Measurements from ENCODE around the gene ANKRD30A.
"Not testable (repeated sequence)": the region's sequence is repeated elsewhere in the genome, so short reads cannot be mapped to it uniquely, and the experiment has no call there.

ANKRD30A gene

GRCh38 chr10:37255837-37256236 is 130.4 kb downstream of the ANKRD30A start:
- not testable (repeated sequence) for DNase-seq (ENCODE audit: low read depth in 2 of 2)

GRCh38 chr10:37263304-37263703 is 137.9 kb downstream of the ANKRD30A start:
- no peak for DNase-seq (ENCODE audit: low read depth in 2 of 2)

- DNase-seq (ENCODE audit: low read depth in 2 of 2), result no peak
These were observed 142.9 kb downstream of the ANKRD30A start for GRCh38 chr10:37268266-37268665.

GRCh38 chr10:37269554-37270256 is 144.3 kb downstream of the ANKRD30A start:
- DNase-seq (ENCODE audit: low read depth in 2 of 2), result no peak

GRCh38 chr10:37275216-37275777 is 149.9 kb downstream of the ANKRD30A start:
- no peak for DNase-seq (ENCODE audit: low read depth in 2 of 2)

- DNase-seq (ENCODE audit: low read depth in 2 of 2), result no peak
These were observed 159.7 kb downstream of the ANKRD30A start for GRCh38 chr10:37285063-37285462.

GRCh38 chr10:37289833-37290464 is 164.6 kb downstream of the ANKRD30A start:
- no peak for DNase-seq (ENCODE audit: low read depth in 2 of 2)

- no peak for DNase-seq (ENCODE audit: low read depth in 2 of 2)
These were observed 175.9 kb downstream of the ANKRD30A start for GRCh38 chr10:37301271-37301670.

- DNase-seq (ENCODE audit: low read depth in 2 of 2), result no peak
These were observed 178.6 kb downstream of the ANKRD30A start for GRCh38 chr10:37304036-37304435.

GRCh38 chr10:37314350-37314749 is 189.0 kb downstream of the ANKRD30A start:
- no peak for DNase-seq (ENCODE audit: low read depth in 2 of 2)

- no peak for DNase-seq (ENCODE audit: low read depth in 2 of 2)
These were observed 189.5 kb downstream of the ANKRD30A start for GRCh38 chr10:37314862-37315261.

GRCh38 chr10:37344413-37344812 is 219.0 kb downstream of the ANKRD30A start:
- DNase-seq (ENCODE audit: low read depth in 2 of 2), result no peak

- no peak for DNase-seq (ENCODE audit: low read depth in 2 of 2)
These were observed 254.6 kb downstream of the ANKRD30A start for GRCh38 chr10:37379991-37380390.

- no peak for DNase-seq (ENCODE audit: low read depth in 2 of 2)
These were observed 255.9 kb downstream of the ANKRD30A start for GRCh38 chr10:37381271-37381670.

- no peak for DNase-seq (ENCODE audit: low read depth in 2 of 2)
These were observed 259.5 kb downstream of the ANKRD30A start for GRCh38 chr10:37384923-37385322.

GRCh38 chr10:37390926-37391325 is 265.5 kb downstream of the ANKRD30A start:
- DNase-seq (ENCODE audit: low read depth in 2 of 2), result no peak

GRCh38 chr10:37400774-37401173 is 275.4 kb downstream of the ANKRD30A start:
- DNase-seq (ENCODE audit: low read depth in 2 of 2), result not testable (repeated sequence)

GRCh38 chr10:37401225-37401624 is 275.8 kb downstream of the ANKRD30A start:
- DNase-seq (ENCODE audit: low read depth in 2 of 2), result no peak

GRCh38 chr10:37403776-37404175 is 278.4 kb downstream of the ANKRD30A start:
- DNase-seq (ENCODE audit: low read depth in 2 of 2), result no peak
